A549 (cell line): ENCODE measurements around the gene H1-8. TPM values are rescaled to one million over a fixed set of nuclear protein-coding genes. Genes with fewer than 3 reads are reported as not detected.

Source experiments
- ATAC-seq, 2 experiments: fragments of 200-7000 bp in 1 of 2; fragments of >200 bp in 1 of 2; cut with Nextera tagmentation in 1 of 2; cut with Tn5 transposase in 1 of 2; 3 replicates each; pipeline versions ENCODE4 v1.8.0 to v1.9.1; 2018 to 2020; ENCODE audit warnings: mild to moderate bottlenecking in 1 of 2, moderate library complexity in 1 of 2
- CTCF ChIA-PET: fragments of 300-600 bp; sonication (Branson Sonifier 250); formaldehyde crosslinking; extraction: SDS; loops from one replicate; lab custom pipeline; 2021; ENCODE audit warnings: antibody characterized with exemption, inconsistent platforms; lab: Yijun Ruan, JAX
- POLR2A ChIA-PET: fragments of 350-600 bp; formaldehyde crosslinking; extraction: SDS; loops from one replicate; lab custom pipeline; 2021; ENCODE audit warnings: antibody characterized with exemption, inconsistent platforms; lab: Yijun Ruan, JAX
- DNase-seq, 2 experiments: peaks; one replicate each; pipeline versions ENCODE4 v3.0.0 to v3.0.0-alpha.2; 2011 to 2016; ENCODE audit warnings: low read depth in 1 of 2, low spot score in 1 of 2
- FAIRE-seq: peaks from 2 replicates; lab custom pipeline; 2011; peaks lifted over from hg19 to GRCh38; lab: Jason Lieb, UNC
- H3K27ac ChIP-seq, 2 experiments: fragments of >200 bp; sonication (Bioruptor Twin); formaldehyde crosslinking; 3 replicates each; pipeline ENCODE4 v1.5.1; 2016 to 2017
- H3K4me1 ChIP-seq: fragments of >200 bp; sonication (Bioruptor Twin); formaldehyde crosslinking; 3 replicates; pipeline ENCODE4 v1.6.1; 2016
- H3K4me2 ChIP-seq: fragments of >200 bp; sonication (Bioruptor Twin); formaldehyde crosslinking; 3 replicates; pipeline ENCODE4 v1.6.1; 2016
- H3K4me3 ChIP-seq: fragments of >200 bp; sonication (Bioruptor Twin); formaldehyde crosslinking; 3 replicates; pipeline ENCODE4 v1.5.1; 2016
- H3K9me3 ChIP-seq: fragments of >200 bp; sonication (Bioruptor Twin); formaldehyde crosslinking; 3 replicates; pipeline ENCODE4 v1.6.1; 2016
- CBX2 ChIP-seq: fragments of 200-600 bp; sonication (generic); IDR thresholded peaks from 2 replicates; pipeline ENCODE4 v1.6.1; 2016; ENCODE audit warnings: low read depth, mild to moderate bottlenecking, borderline replicate concordance
- CBX8 ChIP-seq: fragments of 200-600 bp; sonication (generic); IDR thresholded peaks from 2 replicates; pipeline ENCODE4 v1.6.1; 2016
- CEBPB ChIP-seq, 2 experiments: fragments of >200 bp in 1 of 2; sonication (Bioruptor Twin) in 1 of 2; formaldehyde crosslinking in 1 of 2; IDR thresholded peaks; 2 replicates each; pipeline ENCODE4 v1.6.1; 2012 to 2016
- CHD4 ChIP-seq: fragments of 200-600 bp; sonication (generic); IDR thresholded peaks from 2 replicates; pipeline ENCODE4 v1.6.1; 2016; ENCODE audit warnings: antibody characterized with exemption, mild to moderate bottlenecking, borderline replicate concordance
- E2F6 ChIP-seq: IDR thresholded peaks from 2 replicates; pipeline ENCODE4 v1.6.1; 2012; ENCODE audit warnings: low read depth, borderline replicate concordance
- ELK1 ChIP-seq: fragments of 150-350 bp; IDR thresholded peaks from 2 replicates; pipeline ENCODE4 v1.6.1; 2014; ENCODE audit warnings: low read depth, mild to moderate bottlenecking, low read length
- FOXS1 ChIP-seq: fragments of 250-450 bp; sonication (Bioruptor Pico); IDR thresholded peaks from 2 replicates; pipeline ENCODE4 v1.5.0; 2020; ENCODE audit warnings: mild to moderate bottlenecking, moderate library complexity
- HMGXB4 ChIP-seq: fragments of 250-450 bp; sonication (Bioruptor Pico); IDR thresholded peaks from 2 replicates; pipeline ENCODE4 v1.5.0; 2021; ENCODE audit warnings: mild to moderate bottlenecking, moderate library complexity, borderline replicate concordance
- JUNB ChIP-seq: fragments of >200 bp; sonication (Bioruptor Twin); formaldehyde crosslinking; IDR thresholded peaks from 2 replicates; pipeline ENCODE4 v1.6.1; 2016
- KDM1A ChIP-seq: fragments of 200-600 bp; sonication (generic); IDR thresholded peaks from 2 replicates; pipeline ENCODE4 v1.6.1; 2016; ENCODE audit warnings: low read depth, mild to moderate bottlenecking
- MYC ChIP-seq: IDR thresholded peaks from 2 replicates; pipeline ENCODE4 v1.6.1; 2012; ENCODE audit warnings: mild to moderate bottlenecking, inconsistent platforms, low read length, improper control_type of control experiment, borderline replicate concordance
- NFE2L2 ChIP-seq: fragments of 150-350 bp; conservative IDR thresholded peaks from 2 replicates; pipeline ENCODE4 v1.6.1; 2014; ENCODE audit warnings: low read length
- NR3C1 ChIP-seq: fragments of >200 bp; sonication (Bioruptor Twin); formaldehyde crosslinking; IDR thresholded peaks from 3 replicates; pipeline ENCODE4 v1.6.1; 2017
- PBX3 ChIP-seq: IDR thresholded peaks from 2 replicates; pipeline ENCODE4 v1.6.1; 2012
- POLR2AphosphoS2 ChIP-seq: conservative IDR thresholded peaks from 2 replicates; pipeline ENCODE4 v1.6.1; 2012; ENCODE audit warnings: low read length, improper control_type of control experiment, inconsistent platforms
- REST ChIP-seq: fragments of 200-600 bp; sonication (generic); IDR thresholded peaks from 2 replicates; pipeline ENCODE4 v1.6.1; 2016; ENCODE audit warnings: antibody characterized with exemption, mild to moderate bottlenecking, moderate library complexity
- RFX5 ChIP-seq: fragments of 450-650 bp; IDR thresholded peaks from 2 replicates; pipeline ENCODE4 v1.7.1; 2014; ENCODE audit warnings: antibody characterized with exemption, mild to moderate bottlenecking, moderate library complexity
- ZNF302 ChIP-seq: fragments of 250-450 bp; sonication (Bioruptor Pico); IDR thresholded peaks from 2 replicates; pipeline ENCODE4 v1.9.0; 2021; ENCODE audit warnings: inconsistent platforms, mild to moderate bottlenecking, moderate library complexity
- ZSCAN20 ChIP-seq: fragments of 250-450 bp; sonication (Bioruptor Pico); IDR thresholded peaks from 2 replicates; pipeline ENCODE4 v1.8.0; 2022; ENCODE audit warnings: mild to moderate bottlenecking, moderate library complexity
- WGBS: methylation state at CpG from one replicate; pipeline ENCODE4 v1.1.6; 2017; ENCODE audit errors: missing lambda C conversion rate; 5-methylcytosine and 5-hydroxymethylcytosine counted together
- polyA minus RNA-seq: library from RNA; depleted of rRNA, polyadenylated mRNA; stranded (reverse); fragments of >200 nt; gene quantifications from 2 replicates; pipeline ENCODE4 v1.2.3, GENCODE V29; 2011; rRNA and poly(A)+ RNA removed
- polyA plus RNA-seq, 4 experiments: library from polyadenylated mRNA; depleted of rRNA in 3 of 4; stranded (reverse); fragments of >200 nt; fragmentation: RNase III in 1 of 4; extraction: RNeasy Plus Mini Kit Qiagen cat#74134 plus additional on column Dnase treatment in 1 of 4; gene quantifications; 2 replicates in 3 of 4; 3 replicates in 1 of 4; pipeline ENCODE4 v1.2.3, GENCODE V29; 2011 to 2017

The H1-8 gene
- not detected in 2 replicates for polyA plus RNA-seq (2011; rRNA removed)
- polyA plus RNA-seq (2012; cell fraction: cytosol; rRNA removed) = not detected in 2 replicates
- polyA plus RNA-seq (2012; cell fraction: nucleus; rRNA removed) = not detected in 2 replicates
- not detected in 3 replicates for polyA plus RNA-seq (2017; fragmentation: RNase III; extraction: RNeasy Plus Mini Kit Qiagen cat#74134 plus additional on column Dnase treatment)
- not detected in 2 replicates for polyA minus RNA-seq

- TF ChIP-seq PBX3 (no peak), ZNF302 (no peak), HMGXB4 (CRISPR knock-in tag) (no peak), NFE2L2 (no peak), ZSCAN20 (CRISPR knock-in tag) (no peak), RFX5 (no peak), CEBPB (IDR thresholded peaks at IDR 0.05) (no peak), CHD4 (no peak), CBX2 (no peak), JUNB (no peak), MYC (no peak), REST (no peak), E2F6 (no peak), POLR2AphosphoS2 (no peak), CBX8 (no peak), KDM1A (no peak), FOXS1 (CRISPR knock-in tag) (no peak), NR3C1 (no peak), ELK1 (no peak)
- Histone ChIP-seq H3K4me1 (no peaks in the 10 kb centered on the region), H3K27ac (peak within 1 kb of the TSS in 1 of 2 experiments; percentile 13; a peak in 1 of 6 replicates), H3K4me2 (no peak within 1 kb of the TSS), H3K4me3 (no peak within 1 kb of the TSS), H3K9me3 (no peaks in the 10 kb centered on the region)
- FAIRE-seq (no peak), DNase-seq (no peak), ATAC-seq (peak in 1 of 2 experiments; percentile 24; a peak in 2 of 6 replicates)
- 70% methylated on average over 6 of the region's 16 CpGs for WGBS
- CTCF ChIA-PET = no interaction called here
- POLR2A ChIA-PET = no interaction called here
These were observed at the start of gene H1-8 for GRCh38 chr3:129543156-129543790. Gene H1-8 (plus strand): TSS chr3:129543175. CDS start chr3:129543219, 44 bp downstream.
